Activated T-cell treated with anti-CD3 and anti-CD28 coated beads for 1 hour (primary cell): ENCODE data around the gene SFTPA2.
"Not testable (repeated sequence)": the region's sequence is repeated elsewhere in the genome, so short reads cannot be mapped to it uniquely, and the experiment has no call there.

Experiments
- DNase-seq: peaks from one replicate; pipeline ENCODE4 v3.0.0-alpha.2; 2020; ENCODE audit warnings: low read depth

SFTPA2 gene

GRCh38 chr10:79556961-79557360 lies 3.2 kb downstream of the SFTPA2 start:
- DNase-seq = not testable (repeated sequence)

- no peak for DNase-seq
Measured at GRCh38 chr10:79555354-79556309, 4.6 kb downstream of the SFTPA2 start.

- no peak for DNase-seq
Measured at GRCh38 chr10:79552143-79552542, 8.1 kb downstream of the SFTPA2 start.

GRCh38 chr10:79547973-79548372 lies 12.2 kb downstream of the SFTPA2 start:
- DNase-seq = no peak

- DNase-seq = not testable (repeated sequence)
Measured at GRCh38 chr10:79547128-79547527, 13.1 kb downstream of the SFTPA2 start.

GRCh38 chr10:79544926-79545659 lies 15.1 kb downstream of the SFTPA2 start:
- DNase-seq = not testable (repeated sequence)

GRCh38 chr10:79544408-79544807 lies 15.8 kb downstream of the SFTPA2 start:
- not testable (repeated sequence) for DNase-seq

GRCh38 chr10:79542626-79543025 lies 17.6 kb downstream of the SFTPA2 start:
- DNase-seq = no peak

GRCh38 chr10:79540930-79541329 lies 19.3 kb downstream of the SFTPA2 start:
- not testable (repeated sequence) for DNase-seq

GRCh38 chr10:79538311-79538710 lies 21.9 kb downstream of the SFTPA2 start:
- not testable (repeated sequence) for DNase-seq

GRCh38 chr10:79533903-79534175 lies 26.4 kb downstream of the SFTPA2 start:
- not testable (repeated sequence) for DNase-seq

- DNase-seq = not testable (repeated sequence)
Measured at GRCh38 chr10:79533142-79533902, 26.9 kb downstream of the SFTPA2 start.

- DNase-seq = not testable (repeated sequence)
Measured at GRCh38 chr10:79528261-79528660, 31.9 kb downstream of the SFTPA2 start.

- not testable (repeated sequence) for DNase-seq
Measured at GRCh38 chr10:79525049-79525710, 35.0 kb downstream of the SFTPA2 start.

GRCh38 chr10:79523157-79523853 lies 36.9 kb downstream of the SFTPA2 start:
- not testable (repeated sequence) for DNase-seq

- DNase-seq = not testable (repeated sequence)
Measured at GRCh38 chr10:79522464-79522863, 37.7 kb downstream of the SFTPA2 start.

GRCh38 chr10:79521751-79522150 lies 38.5 kb downstream of the SFTPA2 start:
- DNase-seq = not testable (repeated sequence)

GRCh38 chr10:79517567-79517966 lies 42.6 kb downstream of the SFTPA2 start:
- DNase-seq = not testable (repeated sequence)

- DNase-seq = not testable (repeated sequence)
Measured at GRCh38 chr10:79516532-79517205, 43.5 kb downstream of the SFTPA2 start.

GRCh38 chr10:79511891-79512583 lies 48.2 kb downstream of the SFTPA2 start, which contains the start of gene EIF5AL1:
EIF5AL1 (plus strand) TSS chr10:79512533; CDS start chr10:79512650, 117 bp downstream.
- DNase-seq = not testable (repeated sequence)
